ENCODE measurements around the gene PANX3. TPM values are rescaled to one million over a fixed set of nuclear protein-coding genes. Genes with fewer than 3 reads are reported as not detected.
A peak's percentile ranks its signal among the peaks of the same experiment; 100 is the strongest.
"Not testable (repeated sequence)": the region's sequence is repeated elsewhere in the genome, so short reads cannot be mapped to it uniquely, and the experiment has no call there.

Gene PANX3
- total and polyA plus RNA-seq, 4 donors: 0.11 TPM; not detected in 3

DNA sequence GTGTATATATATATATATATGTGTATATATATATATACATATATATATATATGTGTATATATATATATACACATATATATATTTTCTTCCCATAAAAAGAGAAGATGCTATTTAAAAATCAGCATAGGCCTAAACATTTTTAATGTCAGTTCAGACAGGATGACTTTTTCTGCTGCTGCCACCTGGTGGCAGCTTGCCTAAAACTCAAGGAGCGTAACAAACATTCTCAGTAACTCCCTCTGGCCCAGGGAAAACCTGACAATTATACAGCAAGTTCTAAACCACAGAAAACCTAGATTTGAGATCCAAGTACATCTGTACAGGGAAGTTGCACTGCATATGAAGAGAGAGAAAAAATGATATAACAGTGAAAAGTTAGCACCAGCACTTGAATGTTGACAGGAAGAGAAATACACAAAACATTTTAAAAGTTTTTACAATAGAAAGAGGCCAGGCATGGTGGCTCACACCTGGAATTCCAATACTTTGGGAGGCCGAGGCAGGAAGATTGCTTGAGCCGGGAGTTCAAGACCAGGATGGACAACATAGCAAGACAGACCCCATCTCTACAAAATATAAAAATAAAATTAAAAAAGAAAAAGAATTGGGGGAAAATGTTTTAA, 24.9 kb upstream of the PANX3 start:
- Histone ChIP-seq H3K9me3 (ENCODE audit: control insufficient read depth, insufficient read depth, low read length) (no peaks in the 10 kb centered on the region), H3K4me1 (ENCODE audit: control insufficient read depth, insufficient read depth, low read length) (no peaks in the 10 kb centered on the region), H3K4me3 (ENCODE audit: low read depth, low read length) (no peak overlapping the region), H3K27ac (ENCODE audit: low read depth, low read length) (no peak overlapping the region), H3K27me3 (ENCODE audit: control insufficient read depth, insufficient read depth, low read length) (no peaks in the 10 kb centered on the region), H3K36me3 (ENCODE audit: control insufficient read depth, insufficient read depth, low read length) (no peaks in the 10 kb centered on the region)
- WGBS (ENCODE audit: insufficient coverage): no CpG with 5 or more reads among the region's 3 CpGs
- peak; percentile 31 to 92 (median 66) for DNase-seq (ENCODE audit: low read depth in 4 of 6, low spot score in 6 of 6)

DNA sequence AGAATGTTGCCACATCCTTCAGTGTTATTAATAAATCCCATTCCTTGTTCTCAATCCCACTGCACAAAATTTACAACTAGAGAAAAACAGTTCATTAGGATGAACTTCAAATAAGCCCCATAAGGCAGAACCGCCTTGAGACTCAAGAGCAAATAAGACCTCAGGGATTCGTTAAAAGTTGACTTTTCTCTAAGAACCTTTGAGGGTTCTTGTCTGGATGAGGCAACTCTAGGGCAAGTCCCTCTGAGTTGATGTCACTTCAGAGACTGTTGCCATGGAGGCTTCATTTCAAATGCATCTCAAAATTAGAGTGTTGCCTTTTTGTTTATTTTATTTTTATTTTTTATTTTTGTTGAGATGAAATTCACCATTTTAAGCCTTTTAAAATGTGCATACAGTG, 19.8 kb upstream of the PANX3 start:
- no peak overlapping the region for H3K4me3 ChIP-seq (ENCODE audit: low read depth, low read length)
- H3K9me3 ChIP-seq (ENCODE audit: control insufficient read depth, insufficient read depth, low read length): no peaks in the 10 kb centered on the region
- no peak overlapping the region for H3K27ac ChIP-seq (ENCODE audit: low read depth, low read length)
- WGBS (ENCODE audit: insufficient coverage): 90% methylated on average over 2 of the region's 2 CpGs
- H3K4me1 ChIP-seq (ENCODE audit: control insufficient read depth, insufficient read depth, low read length): no peaks in the 10 kb centered on the region
- H3K27me3 ChIP-seq (ENCODE audit: control insufficient read depth, insufficient read depth, low read length): no peaks in the 10 kb centered on the region
- no peak for DNase-seq (ENCODE audit: low read depth in 4 of 6, low spot score in 6 of 6)
- no peaks in the 10 kb centered on the region for H3K36me3 ChIP-seq (ENCODE audit: control insufficient read depth, insufficient read depth, low read length)

DNA sequence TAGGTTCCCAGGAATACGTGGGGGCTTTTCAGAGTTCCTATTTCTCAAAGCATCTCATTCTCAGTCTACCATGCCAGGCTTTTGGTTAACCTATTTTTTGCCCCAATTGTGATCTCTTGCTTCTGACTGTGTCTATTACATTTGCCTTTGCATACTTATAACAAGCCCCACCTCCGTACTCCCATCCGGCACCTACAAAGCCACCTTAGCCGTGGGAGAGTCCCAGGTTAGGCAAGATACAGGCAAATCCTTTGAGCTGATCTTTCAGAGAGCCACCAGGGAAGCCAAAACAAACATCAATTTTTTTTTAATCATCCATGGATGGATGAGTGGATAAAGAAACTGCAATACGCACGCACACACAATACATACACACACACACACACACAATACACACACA, 18.6 kb upstream of the PANX3 start:
- no peaks in the 10 kb centered on the region for H3K27me3 ChIP-seq (ENCODE audit: control insufficient read depth, insufficient read depth, low read length)
- H3K4me3 ChIP-seq (ENCODE audit: low read depth, low read length): no peak overlapping the region
- H3K27ac ChIP-seq (ENCODE audit: low read depth, low read length): no peak overlapping the region
- no peaks in the 10 kb centered on the region for H3K36me3 ChIP-seq (ENCODE audit: control insufficient read depth, insufficient read depth, low read length)
- H3K9me3 ChIP-seq (ENCODE audit: control insufficient read depth, insufficient read depth, low read length): no peaks in the 10 kb centered on the region
- WGBS (ENCODE audit: insufficient coverage): 100% methylated on average over 1 of the region's 6 CpGs
- DNase-seq (ENCODE audit: low read depth in 4 of 6, low spot score in 6 of 6): no peak
- no peaks in the 10 kb centered on the region for H3K4me1 ChIP-seq (ENCODE audit: control insufficient read depth, insufficient read depth, low read length)

DNA sequence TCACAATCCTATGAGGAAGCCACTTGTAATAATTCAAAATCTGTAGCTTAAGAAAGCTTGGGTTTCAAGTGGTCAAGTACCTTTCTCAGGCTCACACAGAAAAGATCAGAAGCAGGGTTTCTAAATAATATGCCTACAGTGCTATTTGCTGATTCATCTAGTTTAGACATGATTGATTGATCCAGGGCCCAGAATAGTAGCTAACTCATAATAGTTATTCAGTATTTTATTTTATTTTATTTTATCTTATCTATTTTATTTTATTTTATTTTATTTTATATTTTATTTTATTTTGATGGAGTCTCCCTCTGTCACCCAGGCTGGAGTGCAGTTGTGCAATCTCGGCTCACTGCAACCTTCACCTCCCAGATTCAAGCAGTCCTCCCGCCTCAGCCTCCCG, 15.9 kb upstream of the PANX3 start:
- 100% methylated on average over 1 of the region's 3 CpGs for WGBS (ENCODE audit: insufficient coverage)
- no peak overlapping the region for H3K4me3 ChIP-seq (ENCODE audit: low read depth, low read length)
- no peak overlapping the region for H3K27ac ChIP-seq (ENCODE audit: low read depth, low read length)
- no peaks in the 10 kb centered on the region for H3K9me3 ChIP-seq (ENCODE audit: control insufficient read depth, insufficient read depth, low read length)
- DNase-seq (ENCODE audit: low read depth in 4 of 6, low spot score in 6 of 6): no peak
- H3K4me1 ChIP-seq (ENCODE audit: control insufficient read depth, insufficient read depth, low read length): no peaks in the 10 kb centered on the region
- H3K27me3 ChIP-seq (ENCODE audit: control insufficient read depth, insufficient read depth, low read length): no peaks in the 10 kb centered on the region
- H3K36me3 ChIP-seq (ENCODE audit: control insufficient read depth, insufficient read depth, low read length): no peaks in the 10 kb centered on the region

DNA sequence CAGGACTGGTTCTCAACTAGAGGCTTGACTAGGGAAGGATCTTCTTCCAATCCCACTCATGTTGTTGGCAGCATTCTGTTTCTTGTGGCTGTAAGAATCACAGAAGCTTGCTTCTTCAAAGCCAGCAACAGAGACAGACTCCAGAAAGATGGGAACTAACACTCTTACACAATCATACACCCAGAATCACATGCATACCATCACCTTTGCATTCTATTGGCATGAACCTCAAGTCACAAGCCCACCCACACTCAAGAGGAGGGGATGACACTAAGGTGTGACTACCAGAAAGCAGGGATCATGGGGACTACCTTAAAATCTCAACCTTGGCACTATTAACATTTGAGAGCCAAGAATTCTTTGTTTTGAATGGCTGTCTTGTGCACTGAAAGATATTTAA, 13.6 kb upstream of the PANX3 start:
- Histone ChIP-seq H3K27ac (ENCODE audit: low read depth, low read length) (no peak overlapping the region), H3K4me3 (ENCODE audit: low read depth, low read length) (no peak overlapping the region), H3K27me3 (ENCODE audit: control insufficient read depth, insufficient read depth, low read length) (no peaks in the 10 kb centered on the region), H3K9me3 (ENCODE audit: control insufficient read depth, insufficient read depth, low read length) (no peaks in the 10 kb centered on the region), H3K4me1 (ENCODE audit: control insufficient read depth, insufficient read depth, low read length) (no peaks in the 10 kb centered on the region), H3K36me3 (ENCODE audit: control insufficient read depth, insufficient read depth, low read length) (no peaks in the 10 kb centered on the region)
- no peak for DNase-seq (ENCODE audit: low read depth in 4 of 6, low spot score in 6 of 6)

DNA sequence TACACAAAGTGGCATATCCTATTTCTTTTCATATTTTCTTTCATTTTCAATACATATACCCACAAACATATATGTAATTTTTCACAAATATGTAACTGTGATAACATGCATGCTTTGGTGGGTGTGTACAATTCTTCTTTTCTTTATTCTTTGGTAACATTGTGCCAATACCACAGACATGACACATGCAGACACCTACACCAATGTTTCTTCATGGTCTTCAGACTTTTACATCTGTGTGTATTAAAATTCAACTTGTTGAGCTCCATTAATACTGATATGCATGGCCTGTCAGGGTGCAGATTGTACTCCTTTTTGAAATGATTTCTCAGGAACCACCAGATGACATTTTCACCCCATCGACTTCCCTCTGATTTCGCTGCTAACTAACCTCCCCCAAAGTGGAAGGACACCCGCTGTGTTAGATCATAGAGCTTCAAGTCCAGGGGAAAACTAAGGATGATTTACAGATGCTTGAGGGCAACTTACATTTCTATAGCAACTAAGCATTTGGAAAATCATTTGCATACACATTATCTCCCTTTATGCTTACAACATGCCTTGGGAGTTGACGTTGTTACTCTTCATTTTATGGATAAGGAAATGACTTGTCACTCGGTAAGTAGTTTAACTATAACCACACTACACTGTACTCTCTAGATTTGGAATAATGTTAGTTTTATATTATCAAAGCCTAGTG, 10.5 kb upstream of the PANX3 start:
- no peak overlapping the region for H3K27ac ChIP-seq (ENCODE audit: low read depth, low read length)
- H3K4me3 ChIP-seq (ENCODE audit: low read depth, low read length): no peak overlapping the region
- no peaks in the 10 kb centered on the region for H3K36me3 ChIP-seq (ENCODE audit: control insufficient read depth, insufficient read depth, low read length)
- no peaks in the 10 kb centered on the region for H3K9me3 ChIP-seq (ENCODE audit: control insufficient read depth, insufficient read depth, low read length)
- no peaks in the 10 kb centered on the region for H3K27me3 ChIP-seq (ENCODE audit: control insufficient read depth, insufficient read depth, low read length)
- no CpG with 5 or more reads among the region's 5 CpGs for WGBS (ENCODE audit: insufficient coverage)
- peak in 1 of 6 donors; percentile 70 for DNase-seq (ENCODE audit: low read depth in 4 of 6, low spot score in 6 of 6)
- no peaks in the 10 kb centered on the region for H3K4me1 ChIP-seq (ENCODE audit: control insufficient read depth, insufficient read depth, low read length)

DNA sequence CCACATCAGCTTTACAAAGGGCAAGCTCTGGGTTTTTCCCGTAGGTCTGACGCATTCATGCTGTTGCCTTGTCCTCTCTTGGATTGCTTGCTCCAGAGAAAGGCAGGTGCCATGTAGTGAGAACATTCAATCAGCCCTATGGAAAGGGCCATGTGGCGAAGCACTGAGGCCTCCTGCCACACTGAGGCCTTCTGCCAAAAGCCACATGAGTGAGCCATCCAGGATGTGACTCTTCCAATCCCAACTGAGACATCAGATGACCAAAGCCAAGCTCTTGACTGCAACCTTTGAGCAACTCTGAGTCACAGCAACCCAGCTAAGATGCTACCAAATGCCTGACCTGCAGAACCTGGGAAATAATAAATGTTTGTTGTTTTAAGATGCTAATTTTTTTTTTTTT, 9.0 kb upstream of the PANX3 start:
- no peaks in the 10 kb centered on the region for H3K27me3 ChIP-seq (ENCODE audit: control insufficient read depth, insufficient read depth, low read length)
- WGBS (ENCODE audit: insufficient coverage): 90% methylated on average over 3 of the region's 3 CpGs
- no peaks in the 10 kb centered on the region for H3K4me1 ChIP-seq (ENCODE audit: control insufficient read depth, insufficient read depth, low read length)
- H3K36me3 ChIP-seq (ENCODE audit: control insufficient read depth, insufficient read depth, low read length): no peaks in the 10 kb centered on the region
- no peak for DNase-seq (ENCODE audit: low read depth in 4 of 6, low spot score in 6 of 6)
- no peaks in the 10 kb centered on the region for H3K9me3 ChIP-seq (ENCODE audit: control insufficient read depth, insufficient read depth, low read length)
- H3K27ac ChIP-seq (ENCODE audit: low read depth, low read length): no peak overlapping the region
- no peak overlapping the region for H3K4me3 ChIP-seq (ENCODE audit: low read depth, low read length)

DNA sequence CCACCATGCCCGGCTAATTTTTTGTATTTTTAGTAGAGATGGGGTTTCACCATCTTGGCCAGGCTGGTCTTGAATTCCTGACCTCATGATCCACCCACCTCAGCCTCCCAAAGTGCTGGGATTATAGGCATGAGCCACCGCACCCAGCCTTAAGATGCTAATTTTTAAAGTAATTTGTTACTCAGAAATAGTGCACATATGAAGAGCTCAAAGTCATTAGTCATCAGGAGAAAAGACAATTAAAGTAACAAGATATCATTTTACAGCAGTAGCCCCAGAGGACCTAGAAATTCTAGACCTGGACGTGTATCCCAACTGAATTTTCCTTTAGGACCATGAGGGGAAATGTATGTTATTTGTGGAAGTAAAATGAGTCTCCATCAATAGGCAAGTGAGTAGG, 8.5 kb upstream of the PANX3 start:
- H3K36me3 ChIP-seq (ENCODE audit: control insufficient read depth, insufficient read depth, low read length); H3K4me1 ChIP-seq (ENCODE audit: control insufficient read depth, insufficient read depth, low read length); H3K4me3 ChIP-seq (ENCODE audit: low read depth, low read length); H3K27me3 ChIP-seq (ENCODE audit: control insufficient read depth, insufficient read depth, low read length); H3K27ac ChIP-seq (ENCODE audit: low read depth, low read length); H3K9me3 ChIP-seq (ENCODE audit: control insufficient read depth, insufficient read depth, low read length); DNase-seq (ENCODE audit: low read depth in 4 of 6, low spot score in 6 of 6): not testable (repeated sequence)
- no CpG with 5 or more reads among the region's 3 CpGs for WGBS (ENCODE audit: insufficient coverage)

DNA sequence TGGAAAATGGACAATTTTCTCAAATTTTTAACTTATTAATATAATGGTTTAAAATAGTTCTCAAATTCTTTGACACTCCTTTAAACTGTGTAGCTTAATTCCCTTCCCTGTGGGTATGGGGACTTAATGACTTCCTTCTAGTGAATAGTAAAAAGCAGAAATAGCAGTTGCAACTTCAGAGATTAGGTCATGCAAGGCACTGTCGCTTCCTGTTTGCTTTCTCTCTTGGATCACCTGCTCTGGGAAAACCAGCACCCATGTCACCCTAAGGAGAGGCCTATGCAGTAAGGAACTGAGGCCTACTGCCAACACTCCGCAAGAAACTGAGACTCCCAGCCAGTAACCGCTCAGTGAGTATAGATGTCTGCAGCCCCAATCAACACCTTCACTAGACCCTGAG, 5.5 kb upstream of the PANX3 start:
- no peak for DNase-seq (ENCODE audit: low read depth in 4 of 6, low spot score in 6 of 6)
- no peak overlapping the region for H3K4me3 ChIP-seq (ENCODE audit: low read depth, low read length)
- no peak overlapping the region for H3K27ac ChIP-seq (ENCODE audit: low read depth, low read length)

DNA sequence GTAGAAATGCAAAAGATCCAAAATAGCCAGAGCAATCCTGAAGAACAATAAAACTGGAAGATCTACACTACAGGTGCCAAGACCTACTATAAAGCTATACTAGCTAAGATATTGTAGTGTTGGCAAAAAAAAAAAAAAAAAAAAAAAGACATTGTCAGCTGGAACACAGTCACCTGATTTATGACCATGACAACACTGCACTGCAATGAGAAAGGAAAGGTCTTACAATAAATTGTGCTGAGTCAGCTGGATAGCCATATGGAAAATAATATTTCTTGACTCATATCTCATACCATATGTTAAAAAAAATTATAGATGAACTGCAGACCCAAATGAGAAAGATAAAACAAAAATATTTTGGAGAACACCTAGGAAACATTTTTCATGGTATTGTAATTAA, 3.1 kb upstream of the PANX3 start:
- Histone ChIP-seq H3K4me1 (ENCODE audit: control insufficient read depth, insufficient read depth, low read length) (no peaks in the 10 kb centered on the region), H3K27me3 (ENCODE audit: control insufficient read depth, insufficient read depth, low read length) (no peaks in the 10 kb centered on the region), H3K36me3 (ENCODE audit: control insufficient read depth, insufficient read depth, low read length) (no peaks in the 10 kb centered on the region), H3K27ac (ENCODE audit: low read depth, low read length) (no peak overlapping the region), H3K9me3 (ENCODE audit: control insufficient read depth, insufficient read depth, low read length) (no peaks in the 10 kb centered on the region), H3K4me3 (ENCODE audit: low read depth, low read length) (no peak overlapping the region)
- no peak for DNase-seq (ENCODE audit: low read depth in 4 of 6, low spot score in 6 of 6)

More for the DNA sequence above, 5.5 kb upstream of the PANX3 start:
- 83% methylated on average over 2 of the region's 3 CpGs for WGBS (ENCODE audit: insufficient coverage)
- H3K9me3 ChIP-seq (ENCODE audit: control insufficient read depth, insufficient read depth, low read length): no peaks in the 10 kb centered on the region
- no peaks in the 10 kb centered on the region for H3K4me1 ChIP-seq (ENCODE audit: control insufficient read depth, insufficient read depth, low read length)
- H3K27me3 ChIP-seq (ENCODE audit: control insufficient read depth, insufficient read depth, low read length): no peaks in the 10 kb centered on the region
- H3K36me3 ChIP-seq (ENCODE audit: control insufficient read depth, insufficient read depth, low read length): no peaks in the 10 kb centered on the region

All from spinal cord (tissue), 10 donors.